H1 (cell line): ENCODE results near the gene BANF1. TPM values are rescaled to one million over a fixed set of nuclear protein-coding genes. Genes with fewer than 3 reads are reported as not detected.

ENCODE experiments used
- CTCF ChIA-PET: fragments of 300-600 bp; sonication (Branson Sonifier 250); formaldehyde crosslinking; loops from one replicate; lab custom pipeline; 2021; ENCODE audit not compliant: partially characterized antibody; lab: Charles Lee
- POLR2A ChIA-PET: fragments of 300-600 bp; sonication (Branson Sonifier 250); formaldehyde crosslinking; loops from one replicate; lab custom pipeline; 2021; ENCODE audit warnings: inconsistent platforms; ENCODE audit not compliant: partially characterized antibody; lab: Charles Lee
- DNase-seq, 2 experiments: peaks; one replicate each; pipeline versions ENCODE4 v3.0.0 to v3.0.0-alpha.2; 2010 to 2022; ENCODE audit warnings: low spot score in 2 of 2, low read depth in 1 of 2, mixed read lengths in 1 of 2
- FAIRE-seq: peaks from 2 replicates; lab custom pipeline; 2011; peaks lifted over from hg19 to GRCh38; lab: Jason Lieb, UNC
- H2AFZ ChIP-seq: 2 replicates; pipeline ENCODE4 v1.8.1; 2012; ENCODE audit warnings: low read length, inconsistent platforms
- H2AK5ac ChIP-seq: 2 replicates; pipeline ENCODE4 v1.6.1; 2013; ENCODE audit warnings: low read depth, low read length
- H2BK120ac ChIP-seq: replicated peaks from 2 replicates; pipeline ENCODE3; 2013; ENCODE audit warnings: low read depth, low read length, inconsistent platforms
- H2BK12ac ChIP-seq: 2 replicates; pipeline ENCODE4 v1.6.1; 2013; ENCODE audit warnings: low read depth, low read length
- H2BK15ac ChIP-seq: 2 replicates; pipeline ENCODE4 v1.6.1; 2013; ENCODE audit warnings: low read length
- H2BK20ac ChIP-seq: 2 replicates; pipeline ENCODE4 v1.6.1; 2013; ENCODE audit warnings: low read length
- H2BK5ac ChIP-seq: 2 replicates; pipeline ENCODE4 v1.6.1; 2013; ENCODE audit warnings: low read depth, low read length
- H3K14ac ChIP-seq: 2 replicates; pipeline ENCODE4 v1.6.1; 2013; ENCODE audit warnings: inconsistent platforms; ENCODE audit not compliant: insufficient read length
- H3K18ac ChIP-seq: 2 replicates; pipeline ENCODE4 v1.6.1; 2013; ENCODE audit warnings: low read length; ENCODE audit errors: extremely low read depth
- H3K23ac ChIP-seq: 2 replicates; pipeline ENCODE4 v1.6.1; 2013; ENCODE audit warnings: inconsistent platforms; ENCODE audit not compliant: insufficient read length
- H3K23me2 ChIP-seq: 2 replicates; pipeline ENCODE4 v1.6.1; 2013; ENCODE audit warnings: low read depth, low read length
- H3K27ac ChIP-seq: 2 replicates; pipeline ENCODE4 v1.6.1; 2011; ENCODE audit warnings: low read depth, low read length, inconsistent platforms
- H3K27me3 ChIP-seq, 4 experiments: replicated peaks in 1 of 4; 1 replicate in 1 of 4; 2 replicates in 3 of 4; pipeline versions ENCODE4 v1.6.1 to v1.8.1; 2011 to 2013; ENCODE audit warnings: low read length in 3 of 4, mild to moderate bottlenecking in 3 of 4, inconsistent platforms in 2 of 4, mixed read lengths in 2 of 4, moderate library complexity in 1 of 4; ENCODE audit not compliant: control insufficient read depth in 3 of 4, insufficient read depth in 3 of 4; ENCODE audit errors: extremely low read depth in 1 of 4
- H3K36me3 ChIP-seq, 4 experiments: 2 replicates each; pipeline versions ENCODE4 v1.6.1 to v1.8.1; 2011 to 2013; ENCODE audit warnings: mild to moderate bottlenecking in 4 of 4, low read length in 3 of 4, moderate library complexity in 2 of 4, control low read depth in 1 of 4, inconsistent platforms in 1 of 4; ENCODE audit not compliant: insufficient read depth in 4 of 4, control insufficient read depth in 2 of 4
- H3K4ac ChIP-seq: replicated peaks from 2 replicates; pipeline ENCODE3; 2013; ENCODE audit warnings: low read length, low read depth, mixed read lengths, inconsistent platforms; ENCODE audit not compliant: insufficient read length
- H3K4me1 ChIP-seq, 4 experiments: replicated peaks in 1 of 4; 1 replicate in 1 of 4; 2 replicates in 3 of 4; pipeline versions ENCODE4 v1.6.1 to v1.8.1; 2011 to 2013; ENCODE audit warnings: low read length in 3 of 4, inconsistent platforms in 2 of 4, mixed read lengths in 1 of 4; ENCODE audit not compliant: insufficient read depth in 4 of 4, control insufficient read depth in 3 of 4
- H3K4me2 ChIP-seq, 2 experiments: 2 replicates each; pipeline versions ENCODE4 v1.6.1 to v1.8.1; 2011 to 2013; ENCODE audit warnings: low read depth in 2 of 2, low read length in 2 of 2, control low read depth in 1 of 2, inconsistent platforms in 1 of 2, mild to moderate bottlenecking in 1 of 2; ENCODE audit not compliant: insufficient read depth in 1 of 2
- H3K4me3 ChIP-seq, 4 experiments: fragments of 200-600, 300-600 bp in 1 of 4; sonication (generic), shearing (Covaris generic), sonication (Bioruptor Twin) in 1 of 4; 2 replicates each; pipeline versions ENCODE4 v1.5.1 to v1.8.1; 2011 to 2016; ENCODE audit warnings: low read length in 4 of 4, low read depth in 3 of 4, control low read depth in 2 of 4, inconsistent platforms in 2 of 4, mild to moderate bottlenecking in 2 of 4, mixed read lengths in 1 of 4, moderate library complexity in 1 of 4; ENCODE audit not compliant: insufficient read depth in 2 of 4; ENCODE audit errors: extremely low read depth in 1 of 4
- H3K56ac ChIP-seq: replicated peaks from 2 replicates; pipeline ENCODE3; 2013; ENCODE audit warnings: low read depth, mild to moderate bottlenecking, mixed read lengths, low read length, inconsistent platforms; ENCODE audit not compliant: insufficient read length
- H3K79me1 ChIP-seq: 2 replicates; pipeline ENCODE4 v1.6.1; 2013; ENCODE audit warnings: low read depth, low read length, control low read depth
- H3K79me2 ChIP-seq, 2 experiments: 2 replicates each; pipeline versions ENCODE4 v1.6.1 to v1.8.1; 2012 to 2013; ENCODE audit warnings: low read length in 2 of 2, mild to moderate bottlenecking in 2 of 2, inconsistent platforms in 1 of 2; ENCODE audit not compliant: insufficient read depth in 2 of 2, control insufficient read depth in 1 of 2
- H3K9ac ChIP-seq, 4 experiments: replicated peaks in 1 of 4; 1 replicate in 1 of 4; 2 replicates in 3 of 4; pipeline versions ENCODE4 v1.6.1 to v1.8.1; 2011 to 2013; ENCODE audit warnings: low read depth in 3 of 4, low read length in 3 of 4, control low read depth in 2 of 4, mild to moderate bottlenecking in 2 of 4, moderate library complexity in 2 of 4, inconsistent platforms in 1 of 4; ENCODE audit errors: extremely low read depth in 1 of 4
- H3K9me3 ChIP-seq, 2 experiments: 2 replicates each; pipeline versions ENCODE4 v1.6.1 to v1.8.1; 2012 to 2013; ENCODE audit warnings: mild to moderate bottlenecking in 2 of 2, moderate library complexity in 2 of 2, control low read depth in 1 of 2, inconsistent platforms in 1 of 2, low read depth in 1 of 2, low read length in 1 of 2, mixed read lengths in 1 of 2; ENCODE audit not compliant: insufficient read depth in 2 of 2
- H4K20me1 ChIP-seq, 2 experiments: replicated peaks in 1 of 2; 2 replicates each; pipeline versions ENCODE3 to v1.8.1; 2011 to 2013; ENCODE audit warnings: inconsistent platforms in 2 of 2, low read length in 2 of 2, mild to moderate bottlenecking in 1 of 2; ENCODE audit not compliant: insufficient read depth in 2 of 2, control insufficient read depth in 1 of 2
- H4K5ac ChIP-seq: 2 replicates; pipeline ENCODE4 v1.6.1; 2013; ENCODE audit warnings: low read length, low read depth, mixed read lengths, inconsistent platforms; ENCODE audit not compliant: insufficient read length
- H4K8ac ChIP-seq: 2 replicates; pipeline ENCODE4 v1.8.0; 2013; ENCODE audit warnings: mild to moderate bottlenecking, moderate library complexity, low read length, inconsistent platforms; ENCODE audit not compliant: insufficient read depth; ENCODE audit errors: extremely low read depth
- H4K91ac ChIP-seq: replicated peaks from 2 replicates; pipeline ENCODE3; 2013; ENCODE audit warnings: low read length, mixed read lengths, inconsistent platforms; ENCODE audit not compliant: insufficient read length
- ATF2 ChIP-seq: IDR thresholded peaks from 2 replicates; pipeline ENCODE4 v1.6.1; 2012; ENCODE audit warnings: low read length, inconsistent platforms
- KDM4A ChIP-seq: IDR thresholded peaks from one replicate; pipeline ENCODE4 v1.7.1; 2012; ENCODE audit warnings: low read depth, mild to moderate bottlenecking, moderate library complexity, low read length, inconsistent platforms; ENCODE audit not compliant: severe bottlenecking
- MAFK ChIP-seq: IDR thresholded peaks from 2 replicates; pipeline ENCODE4 v1.6.1; 2012; ENCODE audit warnings: low read depth, mild to moderate bottlenecking, improper control_type of control experiment, low read length
- NANOG ChIP-seq: IDR thresholded peaks from 2 replicates; pipeline ENCODE4 v1.6.1; 2011; ENCODE audit warnings: low read length, low read depth, mild to moderate bottlenecking, inconsistent platforms; ENCODE audit not compliant: insufficient read depth, poor library complexity, severe bottlenecking
- POLR2AphosphoS5 ChIP-seq: IDR thresholded peaks from 2 replicates; pipeline ENCODE4 v1.6.1; 2011; ENCODE audit warnings: low read depth, low read length
- RBBP5 ChIP-seq: IDR thresholded peaks from 2 replicates; pipeline ENCODE4 v1.7.1; 2012; ENCODE audit warnings: low read depth, mild to moderate bottlenecking, inconsistent platforms, low read length, moderate library complexity, borderline replicate concordance
- RNF2 ChIP-seq: fragments of 200-900, 300-1000 bp; sonication (generic); IDR thresholded peaks from 2 replicates; pipeline ENCODE4 v1.7.1; 2016; ENCODE audit warnings: borderline replicate concordance, low read depth, mild to moderate bottlenecking, antibody characterized with exemption, low read length; ENCODE audit not compliant: poor library complexity, severe bottlenecking; ENCODE audit errors: missing control alignments
- RXRA ChIP-seq: IDR thresholded peaks from 2 replicates; pipeline ENCODE4 v1.6.1; 2011; ENCODE audit warnings: low read depth, mild to moderate bottlenecking, low read length, moderate library complexity; ENCODE audit not compliant: insufficient read depth
- SP2 ChIP-seq: IDR thresholded peaks from 2 replicates; pipeline ENCODE4 v1.6.1; 2012; ENCODE audit warnings: mild to moderate bottlenecking, low read length, inconsistent platforms
- WGBS, 2 experiments: shearing (Covaris generic) in 1 of 2; methylation state at CpG; one replicate each; pipeline versions ENCODE4 v1.1.6 to v1.1.7; 2013 to 2015; ENCODE audit warnings: low lambda C conversion rate in 2 of 2, mixed read lengths in 2 of 2, inconsistent platforms in 1 of 2, low coverage in 1 of 2, missing lambda C conversion rate in 1 of 2; ENCODE audit not compliant: insufficient replicate concordance in 2 of 2, insufficient coverage in 1 of 2, insufficient read length in 1 of 2; ENCODE audit errors: extremely low coverage in 1 of 2, missing lambda C conversion rate in 1 of 2; 5-methylcytosine and 5-hydroxymethylcytosine counted together
- polyA plus RNA-seq, 7 experiments: library from polyadenylated mRNA; depleted of rRNA in 3 of 7; stranded (reverse) in 5 of 7; unstranded in 2 of 7; fragments of >200 nt in 5 of 7; fragments of 200-250 nt in 2 of 7; gene quantifications; 1 replicate in 5 of 7; 2 replicates in 1 of 7; 4 replicates in 1 of 7; pipeline versions ENCODE4 v1.2.1 to v1.2.3, GENCODE V29; 2011 to 2013; ENCODE audit warnings: missing spikeins in 2 of 7, mixed read lengths in 2 of 7
- total RNA-seq: library from RNA; stranded (reverse); fragmentation: NEBNext Ultra II Directional; extraction: Animal tissue kit (Norgen Biotek cat#: 25700); gene quantifications from 2 replicates; pipeline ENCODE4 v1.2.1, GENCODE V29; 2021

The BANF1 gene
- total and polyA plus RNA-seq, 2 of the 8 experiments (the other 6 are each of a cell fraction or from before 2014, with no cell fraction given) = 330 to 467 TPM

- WGBS, 2 experiments = 96% methylated on average over 6 of the region's 6 CpGs; no CpG with 5 or more reads in 1 of the 2 experiments
- Histone ChIP-seq H3K4me3 (no peak overlapping the region), H3K36me3 (no peaks in the 10 kb centered on the region), H3K4me1 (peaks cover 0 to 8% (median 5%) of the 10 kb centered on the region in 4 experiments; a peak in 5 of 7 replicates), H3K14ac (no peak overlapping the region), H3K9me3 (no peaks in the 10 kb centered on the region), H3K18ac (no peak overlapping the region), H2BK120ac (no peak overlapping the region), H3K27me3 (peaks cover 6 to 26% (median 24%) of the 10 kb centered on the region in 4 experiments), H4K91ac (no peak overlapping the region), H3K23me2 (peaks cover 2% of the 10 kb centered on the region; the same call in 1 of the 2 replicates), H2AK5ac (no peak overlapping the region), H3K79me1 (no peaks in the 10 kb centered on the region), H4K5ac (no peak overlapping the region), H2BK12ac (no peak overlapping the region), H3K79me2 (no peaks in the 10 kb centered on the region), H4K8ac (no peak overlapping the region), H2BK15ac (no peak overlapping the region), H3K27ac (no peak overlapping the region), H3K56ac (no peak overlapping the region), H2AFZ (no peak overlapping the region), H3K4me2 (no peak overlapping the region), H3K9ac (no peak overlapping the region), H4K20me1 (no peaks in the 10 kb centered on the region), H3K23ac (no peak overlapping the region), H2BK5ac (no peak overlapping the region), H3K4ac (no peak overlapping the region), H2BK20ac (no peak overlapping the region)
- FAIRE-seq (no peak), DNase-seq (no peak)
- CTCF ChIA-PET = interaction anchor here (0.7 to 1.6 kb wide), 4 partner anchors 10 to 257 kb away, joined by 3 to 4 read pairs (median 3); no protein-coding TSS in a partner anchor
- POLR2A ChIA-PET = interaction anchor here (1.2 kb wide), 1 partner anchor 12 kb away, joined by 5 read pairs; the partner anchor contains the start of genes BANF1 and EIF1AD
- TF ChIP-seq SP2 (no peak), MAFK (no peak), POLR2AphosphoS5 (no peak), RXRA (no peak), KDM4A (no peak), RNF2 (no peak), RBBP5 (no peak), NANOG (no peak), ATF2 (no peak)
Measured at GRCh38 chr11:66014804-66015453, 12.6 kb downstream of the BANF1 start.
